ENCODE measurements around the gene IFNA17. TPM values are rescaled to one million over a fixed set of nuclear protein-coding genes. Genes with fewer than 3 reads are reported as not detected.

Gene IFNA17
- not detected in 2 replicates for total RNA-seq

GRCh38 chr9:21228122-21228521, at the start of gene IFNA17:
IFNA17 (minus strand) TSS chr9:21228222; CDS start chr9:21228173, 49 bp downstream.
- peaks cover 8% of the 10 kb centered on the region for H3K27me3 Mint-ChIP-seq
- CTCF ChIA-PET = no interaction called here
- no peaks in the 10 kb centered on the region for H3K4me1 Mint-ChIP-seq
- no peak within 1 kb of the TSS for H3K27ac Mint-ChIP-seq
- POLR2A ChIA-PET = no interaction called here
- H3K36me3 Mint-ChIP-seq (ENCODE audit: low read depth) = no peaks in the 10 kb centered on the region
- no peaks in the 10 kb centered on the region for H3K9me3 Mint-ChIP-seq
- no peak for ATAC-seq (ENCODE audit: low read depth)
- intact Hi-C loops (cut with micrococcal nuclease) = no loop called here
- no peak within 1 kb of the TSS for H3K4me3 Mint-ChIP-seq
- DNase-seq = no peak
- TF ChIP-seq CTCF (IDR thresholded peaks at IDR 0.05) = no peak

- Mint-ChIP-seq H3K27me3 (peaks cover 13% of the 10 kb centered on the region), H3K9me3 (peaks cover 3% of the 10 kb centered on the region), H3K4me3 (no peak overlapping the region), H3K4me1 (peaks cover 29% of the 10 kb centered on the region), H3K36me3 (ENCODE audit: low read depth) (no peaks in the 10 kb centered on the region), H3K27ac (no peak overlapping the region)
- ChIA-PET POLR2A (no interaction called here), CTCF (interaction anchor here (1.1 kb wide), 1 partner anchor 58 kb away, joined by 3 read pairs; no protein-coding TSS in a partner anchor)
- ATAC-seq (ENCODE audit: low read depth) = no peak
- intact Hi-C loops (cut with micrococcal nuclease) = no loop called here
- no peak for TF ChIP-seq CTCF (IDR thresholded peaks at IDR 0.05)
- DNase-seq = no peak
Observed at GRCh38 chr9:21268347-21268657, 40.3 kb upstream of the IFNA17 start.

- Mint-ChIP-seq H3K4me1 (peaks cover 29% of the 10 kb centered on the region), H3K4me3 (peak overlapping the region; percentile 33), H3K27ac (no peak overlapping the region), H3K9me3 (peaks cover 3% of the 10 kb centered on the region), H3K27me3 (peaks cover 13% of the 10 kb centered on the region), H3K36me3 (ENCODE audit: low read depth) (no peaks in the 10 kb centered on the region)
- DNase-seq (no peak), ATAC-seq (ENCODE audit: low read depth) (peak; percentile 58)
- POLR2A ChIA-PET = no interaction called here
- TF ChIP-seq CTCF (IDR thresholded peaks at IDR 0.05) = no peak
- intact Hi-C loops (cut with micrococcal nuclease) = no loop called here
- CTCF ChIA-PET = interaction anchor here (0.6 to 1.1 kb wide), 3 partner anchors 14 to 453 kb away, joined by 3 read pairs; no protein-coding TSS in a partner anchor
Observed at GRCh38 chr9:21267485-21268346, 39.7 kb upstream of the IFNA17 start.

GRCh38 chr9:21266733-21267484, 38.9 kb upstream of the IFNA17 start:
- no peaks in the 10 kb centered on the region for H3K36me3 Mint-ChIP-seq (ENCODE audit: low read depth)
- no peak for ATAC-seq (ENCODE audit: low read depth)
- DNase-seq = no peak
- H3K4me1 Mint-ChIP-seq = peaks cover 29% of the 10 kb centered on the region
- no peak overlapping the region for H3K4me3 Mint-ChIP-seq
- H3K9me3 Mint-ChIP-seq = peaks cover 3% of the 10 kb centered on the region
- no peak overlapping the region for H3K27ac Mint-ChIP-seq
- H3K27me3 Mint-ChIP-seq = peaks cover 13% of the 10 kb centered on the region
- ChIA-PET POLR2A (no interaction called here), CTCF (interaction anchor here (0.6 to 1.4 kb wide), 3 partner anchors 13 to 454 kb away, joined by 3 to 4 read pairs (median 3); no protein-coding TSS in a partner anchor)
- no peak for TF ChIP-seq CTCF (IDR thresholded peaks at IDR 0.05)
- intact Hi-C loops (cut with micrococcal nuclease) = no loop called here

Measured in activated B cell treated with CpG ODN at 0.5 μM for 24 hours (primary cell).